Measurements from ENCODE around the gene MTCH1. TPM values are rescaled to one million over a fixed set of nuclear protein-coding genes. Genes with fewer than 3 reads are reported as not detected.

MTCH1 gene
- total and polyA plus RNA-seq, 9 of the 15 experiments (the other 6 are each of a cell fraction or from before 2014, with no cell fraction given): 7.9 to 161 (median 118) TPM

GRCh38 chr6:37029249-37029971 lies 43.4 kb upstream of the MTCH1 start (continued):
- TF ChIP-seq SIRT6 (IDR thresholded peaks at IDR 0.05; ENCODE audit: low read depth, low read length) (no peak), MTA2 (IDR thresholded peaks at IDR 0.05; ENCODE audit: low read depth) (0 out of 2 replicates have a peak, but pooled peaks have one; percentile 24), ZNF586 (CRISPR knock-in tag; conservative IDR thresholded peaks at IDR 0.05) (no peak), ZNF24 (IDR thresholded peaks at IDR 0.05) (peak; percentile 70; the same call in 1 of the 2 replicates), HOMEZ (CRISPR knock-in tag; IDR thresholded peaks at IDR 0.05) (no peak), TFAP4 (CRISPR knock-in tag; IDR thresholded peaks at IDR 0.05; ENCODE audit: borderline replicate concordance) (peak; percentile 99), ZBED1 (IDR thresholded peaks at IDR 0.05) (no peak), CXXC5 (CRISPR knock-in tag; IDR thresholded peaks at IDR 0.05) (peak; percentile 70), TRIM24 (IDR thresholded peaks at IDR 0.05) (peak; percentile 75 to 90), ZNF23 (CRISPR knock-in tag; IDR thresholded peaks at IDR 0.05) (no peak), ZC3H4 (CRISPR knock-in tag; IDR thresholded peaks at IDR 0.05; ENCODE audit: borderline replicate concordance) (no peak), ZBTB49 (CRISPR knock-in tag; IDR thresholded peaks at IDR 0.05; ENCODE audit: borderline replicate concordance) (no peak), XRCC5 (IDR thresholded peaks at IDR 0.05; ENCODE audit: low read depth, low read length) (peak; percentile 89), NUFIP1 (IDR thresholded peaks at IDR 0.05; ENCODE audit: partially characterized antibody) (peak; percentile 84), BRF2 (IDR thresholded peaks at IDR 0.05; ENCODE audit: borderline replicate concordance, insufficient read depth, insufficient read length) (no peak), GABPB1 (CRISPR knock-in tag; IDR thresholded peaks at IDR 0.05) (peak; percentile 81), ZNF717 (CRISPR knock-in tag; IDR thresholded peaks at IDR 0.05) (no peak), DPF2 (IDR thresholded peaks at IDR 0.05) (peak; percentile 93), U2AF1 (optimal IDR thresholded peaks at IDR 0.05; ENCODE audit: low read depth, low read length) (no peak), ZBTB33 (CRISPR knock-in tag; IDR thresholded peaks at IDR 0.05) (peak; percentile 72; the same call in 1 of the 2 replicates), NR2F6 (CRISPR knock-in tag; IDR thresholded peaks at IDR 0.05) (no peak), RAD21 (CRISPR knock-in tag; conservative IDR thresholded peaks at IDR 0.05 in 1 of 2, IDR thresholded peaks at IDR 0.05 in 1 of 2) (peak; percentile 99 to 100)
